NT2/D1 (cell line): ENCODE results near the gene CR1.
"Not testable (repeated sequence)": the region's sequence is repeated elsewhere in the genome, so short reads cannot be mapped to it uniquely, and the experiment has no call there.

Source experiments
- DNase-seq: peaks from one replicate; pipeline ENCODE4 v3.0.0-alpha.2; 2011; ENCODE audit warnings: low read depth, low spot score
- H3K27me3 ChIP-seq: 2 replicates; pipeline ENCODE4 v1.6.0; 2011; ENCODE audit warnings: mild to moderate bottlenecking; ENCODE audit not compliant: insufficient read length, insufficient read depth
- H3K36me3 ChIP-seq: 2 replicates; pipeline ENCODE4 v1.6.1; 2011; ENCODE audit warnings: mild to moderate bottlenecking, low read length, mixed read lengths; ENCODE audit not compliant: insufficient read depth, insufficient read length
- H3K4me1 ChIP-seq: 2 replicates; pipeline ENCODE4 v1.5.1; 2011; ENCODE audit not compliant: insufficient read depth, insufficient read length
- H3K4me3 ChIP-seq: 2 replicates; pipeline ENCODE4 v1.5.1; 2011; ENCODE audit warnings: low read depth; ENCODE audit not compliant: insufficient read length
- H3K9ac ChIP-seq: 2 replicates; pipeline ENCODE4 v1.6.0; 2011; ENCODE audit warnings: low read depth; ENCODE audit not compliant: insufficient read length
- H3K9me3 ChIP-seq: 2 replicates; pipeline ENCODE4 v1.5.1; 2011; ENCODE audit warnings: mild to moderate bottlenecking, low read length; ENCODE audit not compliant: insufficient read depth
- SUZ12 ChIP-seq: IDR thresholded peaks from 2 replicates; pipeline ENCODE4 v1.6.1; 2011; ENCODE audit not compliant: insufficient read length, insufficient read depth; ENCODE audit errors: extremely low read depth
- YY1 ChIP-seq: IDR thresholded peaks from 2 replicates; pipeline ENCODE4 v1.6.1; 2011; ENCODE audit not compliant: insufficient read length, insufficient read depth
- ZNF274 ChIP-seq: IDR thresholded peaks from 2 replicates; pipeline ENCODE4 v1.6.1; 2011; ENCODE audit warnings: mild to moderate bottlenecking, low read depth, low read length

Gene CR1

DNA sequence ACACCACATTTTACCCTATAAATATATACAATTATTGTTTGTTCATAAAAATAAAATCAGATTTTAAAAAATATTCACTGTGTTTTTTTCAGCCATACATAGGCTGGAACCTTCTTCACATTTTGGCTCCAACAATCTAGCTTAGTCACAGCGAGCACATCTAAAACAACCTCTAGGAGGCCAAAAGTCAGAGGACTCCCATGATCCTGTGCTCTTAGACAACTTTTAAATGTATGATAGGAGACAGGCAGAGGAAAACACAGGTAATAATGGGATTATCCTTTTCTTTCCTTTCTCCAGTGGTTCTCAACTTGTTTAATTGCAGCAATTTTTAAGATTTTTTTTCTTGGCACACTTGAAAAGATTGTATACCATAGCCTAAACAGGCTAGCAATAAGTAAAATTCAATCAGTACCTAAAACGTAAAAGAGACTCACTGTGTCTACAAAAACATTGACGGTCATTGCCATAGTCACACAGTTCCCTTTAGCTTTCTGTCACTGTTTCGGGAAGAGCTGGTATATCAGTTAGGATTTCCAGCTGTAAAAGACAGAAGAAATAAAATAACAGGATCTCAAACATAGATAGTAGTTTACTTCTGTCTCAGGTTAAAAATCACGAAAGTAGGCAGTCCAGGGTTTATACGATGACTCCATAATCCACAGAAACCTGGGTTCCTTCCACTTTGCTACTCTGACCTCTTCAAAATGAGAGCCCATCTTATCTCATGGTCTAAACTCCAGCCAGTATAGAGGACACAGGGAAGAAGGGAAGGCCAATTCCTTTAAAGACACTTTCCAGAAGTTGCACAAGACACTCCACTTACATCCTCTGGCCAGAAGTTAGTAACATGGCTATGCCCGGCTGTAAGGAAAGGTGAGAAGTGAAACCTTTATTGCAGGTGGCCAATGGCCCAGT lies 109.7 kb downstream of the CR1 start:
- DNase-seq, result no peak
- Histone ChIP-seq H3K9me3 (no peaks in the 10 kb centered on the region), H3K4me1 (no peaks in the 10 kb centered on the region), H3K4me3 (no peak overlapping the region), H3K36me3 (no peaks in the 10 kb centered on the region), H3K27me3 (no peaks in the 10 kb centered on the region), H3K9ac (no peak overlapping the region)
- no peak for TF ChIP-seq SUZ12
- TF ChIP-seq YY1, result no peak
- no peak for TF ChIP-seq ZNF274

DNA sequence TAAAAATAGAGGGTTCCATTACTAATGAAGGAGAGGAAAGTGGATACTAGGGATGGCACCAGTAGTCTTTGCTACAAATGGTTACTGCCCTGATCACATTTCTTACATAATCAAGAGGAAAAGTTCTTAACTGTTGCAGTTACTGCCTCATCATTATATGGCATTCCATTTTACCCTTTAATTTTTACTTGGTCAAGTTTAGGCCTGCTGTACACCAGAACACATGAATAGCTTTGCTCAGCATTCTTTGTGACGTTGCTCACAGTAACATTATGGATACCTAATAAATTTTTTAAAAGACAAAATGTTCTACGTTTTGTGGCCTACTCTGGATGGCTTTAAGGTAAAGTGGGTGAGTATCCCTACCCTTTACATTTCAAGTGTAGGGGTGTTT lies 110.4 kb downstream of the CR1 start:
- Histone ChIP-seq H3K9me3 (no peaks in the 10 kb centered on the region), H3K27me3 (no peaks in the 10 kb centered on the region), H3K36me3 (no peaks in the 10 kb centered on the region), H3K4me1 (no peaks in the 10 kb centered on the region), H3K9ac (no peak overlapping the region), H3K4me3 (no peak overlapping the region)
- TF ChIP-seq ZNF274 (no peak), YY1 (no peak), SUZ12 (no peak)
- no peak for DNase-seq

DNA sequence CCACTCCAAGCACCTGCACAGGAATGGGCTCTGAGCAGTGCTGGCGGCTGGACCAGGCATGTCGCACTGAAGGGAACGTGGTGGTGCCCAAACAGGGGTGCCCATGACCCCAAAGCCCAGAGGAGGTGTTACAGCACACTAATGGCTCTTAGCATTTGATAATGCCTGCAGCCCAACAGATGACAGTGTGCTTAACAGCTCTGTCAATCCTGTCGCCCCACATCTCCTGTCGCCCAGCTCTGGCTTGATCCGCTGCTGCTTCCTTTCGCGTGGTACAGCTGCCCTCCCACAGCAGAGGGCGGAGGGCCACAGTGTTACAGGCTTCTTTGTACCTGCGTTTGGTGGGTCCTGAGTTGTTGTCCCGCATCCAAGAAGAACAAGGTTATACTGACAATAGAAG lies 116.8 kb downstream of the CR1 start:
- Histone ChIP-seq H3K9me3 (peaks cover 23% of the 10 kb centered on the region; the same call in 1 of the 2 replicates), H3K4me3 (no peak overlapping the region), H3K4me1 (no peaks in the 10 kb centered on the region), H3K27me3 (no peaks in the 10 kb centered on the region), H3K36me3 (no peaks in the 10 kb centered on the region), H3K9ac (no peak overlapping the region)
- TF ChIP-seq SUZ12, result no peak
- no peak for TF ChIP-seq YY1
- TF ChIP-seq ZNF274, result no peak
- no peak for DNase-seq

DNA sequence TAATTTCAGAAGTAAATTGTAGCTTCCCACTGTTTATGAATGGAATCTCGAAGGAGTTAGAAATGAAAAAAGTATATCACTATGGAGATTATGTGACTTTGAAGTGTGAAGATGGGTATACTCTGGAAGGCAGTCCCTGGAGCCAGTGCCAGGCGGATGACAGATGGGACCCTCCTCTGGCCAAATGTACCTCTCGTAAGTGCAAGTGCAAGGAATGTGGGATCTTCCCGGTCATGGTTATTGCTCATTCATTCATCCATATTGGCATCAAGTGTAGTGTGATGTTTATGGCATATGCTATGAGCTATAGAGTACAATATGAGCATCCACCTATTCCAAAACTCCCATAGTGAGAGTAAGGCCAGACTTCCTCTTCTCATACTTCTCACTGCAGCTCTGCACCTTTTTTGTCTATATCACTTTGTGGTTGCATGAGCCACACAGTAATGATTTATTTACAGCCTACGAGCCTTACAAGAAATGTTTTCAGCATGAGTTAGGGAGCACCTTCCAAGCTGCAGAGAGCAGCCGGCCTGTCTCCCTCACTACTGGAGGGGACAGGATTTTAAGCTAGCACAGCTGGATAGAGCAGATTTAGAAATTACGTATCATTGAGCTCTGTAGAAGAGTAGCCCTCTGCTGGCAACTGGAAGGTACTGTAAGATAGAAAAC lies 124.0 kb downstream of the CR1 start:
- Histone ChIP-seq H3K9ac (no peak overlapping the region), H3K4me3 (no peak overlapping the region), H3K4me1 (no peaks in the 10 kb centered on the region), H3K36me3 (no peaks in the 10 kb centered on the region), H3K9me3 (peaks cover 5% of the 10 kb centered on the region; the same call in 1 of the 2 replicates), H3K27me3 (no peaks in the 10 kb centered on the region)
- TF ChIP-seq SUZ12, result no peak
- no peak for TF ChIP-seq YY1
- TF ChIP-seq ZNF274, result no peak
- DNase-seq, result no peak

DNA sequence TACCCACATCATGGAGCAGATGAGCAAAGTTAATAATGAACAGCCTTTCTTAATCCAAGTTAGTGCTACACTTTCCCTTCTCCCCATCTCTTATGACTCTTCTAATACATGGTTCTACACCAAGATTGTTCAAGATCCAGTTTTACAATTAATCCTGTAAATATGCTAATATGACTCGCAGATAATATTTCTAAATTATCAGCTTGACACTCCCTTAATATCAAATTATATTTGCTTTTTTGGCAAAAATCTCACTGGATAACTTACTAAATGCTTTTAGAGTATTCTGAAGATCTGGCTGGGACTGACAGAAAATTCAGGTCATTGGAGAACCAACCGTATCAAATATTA lies 124.6 kb downstream of the CR1 start:
- no peak for TF ChIP-seq YY1
- Histone ChIP-seq H3K4me3 (no peak overlapping the region), H3K27me3 (no peaks in the 10 kb centered on the region), H3K9me3 (peaks cover 10% of the 10 kb centered on the region; the same call in 1 of the 2 replicates), H3K9ac (no peak overlapping the region), H3K36me3 (no peaks in the 10 kb centered on the region), H3K4me1 (no peaks in the 10 kb centered on the region)
- no peak for DNase-seq

DNA sequence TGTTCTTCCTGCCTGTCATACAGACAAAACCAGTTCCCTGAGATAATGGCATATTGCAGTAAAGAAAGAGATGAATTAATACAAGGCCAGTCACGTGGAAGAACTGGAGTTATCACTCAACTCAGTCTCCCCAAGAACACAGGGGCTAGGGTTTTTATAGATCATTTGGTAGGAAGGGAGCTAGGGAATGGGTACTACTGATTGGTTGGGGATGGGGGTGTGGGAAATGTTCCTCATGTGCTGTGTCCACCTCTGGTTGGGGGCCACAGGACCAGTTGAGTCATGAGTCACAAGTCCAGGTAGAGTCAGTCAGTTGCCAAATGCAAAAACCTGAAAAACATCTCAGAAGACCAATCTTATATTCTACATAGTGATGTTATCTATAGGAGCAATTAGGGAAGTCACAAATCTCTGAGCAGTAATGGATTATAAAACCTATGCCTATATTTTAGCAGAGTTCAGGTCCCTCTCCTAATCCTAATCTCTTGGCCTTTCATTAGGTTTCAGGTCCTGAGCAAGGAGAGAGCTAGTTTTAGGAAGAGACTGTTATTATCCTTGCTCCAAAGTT lies 129.6 kb downstream of the CR1 start:
- H3K36me3 ChIP-seq, H3K9ac ChIP-seq, H3K4me1 ChIP-seq, H3K4me3 ChIP-seq, DNase-seq, H3K27me3 ChIP-seq: not testable (repeated sequence)
- peaks cover 12% of the 10 kb centered on the region; the same call in 1 of the 2 replicates for H3K9me3 ChIP-seq

DNA sequence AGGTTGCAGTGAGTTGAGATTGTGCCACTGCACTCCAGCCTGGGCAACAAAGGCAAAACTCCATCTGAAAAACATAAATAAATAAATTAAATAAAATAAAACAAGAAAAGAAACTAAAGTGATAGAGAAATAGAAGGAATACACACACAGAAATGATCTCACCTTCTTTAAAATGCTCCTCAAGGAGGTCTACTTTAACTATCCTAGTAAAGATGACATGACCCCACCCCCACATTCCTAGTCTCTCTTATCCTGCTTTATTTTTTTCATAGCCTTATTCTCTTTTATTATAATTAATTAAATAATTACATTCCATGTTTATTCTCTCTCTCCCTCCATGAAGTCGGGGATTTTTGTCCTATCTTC lies 131.0 kb downstream of the CR1 start:
- Histone ChIP-seq H3K4me3 (no peak overlapping the region), H3K9me3 (peaks cover 12% of the 10 kb centered on the region; the same call in 1 of the 2 replicates), H3K36me3 (no peaks in the 10 kb centered on the region), H3K9ac (no peak overlapping the region), H3K27me3 (no peaks in the 10 kb centered on the region), H3K4me1 (no peaks in the 10 kb centered on the region)
- DNase-seq, result no peak
- TF ChIP-seq ZNF274 (no peak), YY1 (no peak), SUZ12 (no peak)
